K562 (cell line): ENCODE measurements around the gene ZNF609. TPM values are rescaled to one million over a fixed set of nuclear protein-coding genes. Genes with fewer than 3 reads are reported as not detected.
A peak's percentile ranks its signal among the peaks of the same experiment; 100 is the strongest.

Experiments used
- CREB1 ChIP-seq, 2 experiments: sonication (generic) in 1 of 2; formaldehyde crosslinking in 1 of 2; IDR thresholded peaks; 2 replicates each; pipeline versions ENCODE4 v1.6.1 to v1.8.0; 2012 to 2022; ENCODE audit warnings: inconsistent platforms in 1 of 2, mild to moderate bottlenecking in 1 of 2, missing genetic modification reagents in 1 of 2, moderate library complexity in 1 of 2
- FOXJ2 ChIP-seq: fragments of 200-800 bp; sonication (Bioruptor generic); IDR thresholded peaks from 2 replicates; pipeline ENCODE4 v1.6.1; 2016; ENCODE audit warnings: missing genetic modification characterization, missing compliant biosample characterization
- FOXK2 ChIP-seq, 2 experiments: fragments of 450-650 bp; IDR thresholded peaks in 1 of 2; conservative IDR thresholded peaks in 1 of 2; 2 replicates each; pipeline ENCODE4 v1.6.1; 2016; ENCODE audit warnings: low read depth in 2 of 2, mild to moderate bottlenecking in 1 of 2
- HDAC1 ChIP-seq, 2 experiments: fragments of 450-650 bp; IDR thresholded peaks; 2 replicates each; pipeline ENCODE4 v1.6.1; 2016 to 2017; ENCODE audit warnings: inconsistent platforms in 1 of 2, mild to moderate bottlenecking in 1 of 2, moderate library complexity in 1 of 2
- HMG20A ChIP-seq: fragments of 450-650 bp; formaldehyde crosslinking; conservative IDR thresholded peaks from 2 replicates; pipeline ENCODE4 v1.4.0; 2020; ENCODE audit warnings: mild to moderate bottlenecking, mixed read lengths
- HNRNPK ChIP-seq: fragments of 200-400 bp; formaldehyde crosslinking; IDR thresholded peaks from one replicate; pipeline ENCODE4 v1.6.1; 2018; ENCODE audit warnings: mild to moderate bottlenecking, low read depth, low read length; ENCODE audit not compliant: poor library complexity, severe bottlenecking
- NRF1 ChIP-seq, 2 experiments: fragments of 450-650 bp; IDR thresholded peaks in 1 of 2; conservative IDR thresholded peaks in 1 of 2; 2 replicates each; pipeline ENCODE4 v1.6.1; 2014; ENCODE audit warnings: mild to moderate bottlenecking in 2 of 2
- POLR2B ChIP-seq: fragments of 450-650 bp; IDR thresholded peaks from 2 replicates; pipeline ENCODE4 v1.6.1; 2018; ENCODE audit warnings: low read depth; ENCODE audit not compliant: partially characterized antibody
- TAF15 ChIP-seq: fragments of 200-400 bp; formaldehyde crosslinking; IDR thresholded peaks from 2 replicates; pipeline ENCODE4 v1.6.1; 2017; ENCODE audit warnings: mild to moderate bottlenecking, low read depth, low read length, moderate library complexity
- TCF7L2 ChIP-seq: fragments of 150-350 bp; IDR thresholded peaks from 2 replicates; pipeline ENCODE4 v1.6.1; 2016; ENCODE audit warnings: low read depth, mild to moderate bottlenecking, low read length, moderate library complexity
- TGIF2 ChIP-seq: sonication (generic); formaldehyde crosslinking; IDR thresholded peaks from 2 replicates; pipeline ENCODE4 v1.8.1; 2022; ENCODE audit warnings: mild to moderate bottlenecking, missing genetic modification reagents, moderate library complexity
- ZC3H11A ChIP-seq: IDR thresholded peaks from 2 replicates; pipeline ENCODE4 v1.6.1; 2012; ENCODE audit warnings: low read depth, low read length, improper control_type of control experiment
- ZNF354B ChIP-seq: fragments of 250-450 bp; sonication (Bioruptor Pico); IDR thresholded peaks from 2 replicates; pipeline ENCODE4 v1.4.0; 2020
- ZZZ3 ChIP-seq: fragments of 450-650 bp; IDR thresholded peaks from 2 replicates; pipeline ENCODE4 v1.6.1; 2016; ENCODE audit warnings: antibody characterized with exemption, mild to moderate bottlenecking, moderate library complexity
- polyA plus RNA-seq, 8 experiments: library from polyadenylated mRNA; depleted of rRNA in 4 of 8; stranded (reverse) in 5 of 8; unstranded in 3 of 8; fragments of >200 nt; fragmentation: Nextera tagmentation in 2 of 8; fragmentation: Illumina TruSeq in 1 of 8; extraction: Ambion mirVana in 2 of 8; extraction: Trizol in 1 of 8; gene quantifications; 2 replicates each; pipeline versions ENCODE4 v1.2.1 to v1.2.3, GENCODE V29; 2011 to 2014; ENCODE audit warnings: inconsistent platforms in 1 of 8, missing spikeins in 1 of 8
- total RNA-seq, 7 experiments: library from RNA; depleted of rRNA in 6 of 7; stranded (reverse); fragments of >200 nt in 6 of 7; fragmentation: Illumina TruSeq in 2 of 7; extraction: Trizol in 2 of 7; gene quantifications; 2 replicates each; pipeline versions ENCODE4 v1.2.1 to v1.2.3, GENCODE V29; 2011 to 2021; ENCODE audit warnings: low replicate concordance in 1 of 7
- TF ChIP-seq, protein P1 (sequence below): fragments of 250-450 bp; sonication (Bioruptor Pico); IDR thresholded peaks from 2 replicates; pipeline ENCODE4 v1.6.1; 2021; ENCODE audit warnings: mild to moderate bottlenecking
- TF ChIP-seq, protein P2 (sequence below): sonication (generic); formaldehyde crosslinking; IDR thresholded peaks from 2 replicates; pipeline ENCODE4 v1.8.0; 2022; ENCODE audit warnings: mild to moderate bottlenecking, missing genetic modification reagents, borderline replicate concordance
- TF ChIP-seq, protein P3 (sequence below): fragments of 450-650 bp; formaldehyde crosslinking; IDR thresholded peaks from 2 replicates; pipeline ENCODE4 v1.4.0; 2020; ENCODE audit warnings: mild to moderate bottlenecking
- TF ChIP-seq, protein P4 (sequence below), 2 experiments: fragments of 450-650 bp; conservative IDR thresholded peaks; 2 replicates each; pipeline ENCODE4 v1.6.1; 2017; ENCODE audit warnings: mild to moderate bottlenecking in 2 of 2, moderate library complexity in 2 of 2

ZNF609 gene
- total and polyA plus RNA-seq, 9 of the 15 experiments (the other 6 are each of a cell fraction or from before 2014, with no cell fraction given) = 3.0 to 38.7 (median 17.8) TPM

DNA sequence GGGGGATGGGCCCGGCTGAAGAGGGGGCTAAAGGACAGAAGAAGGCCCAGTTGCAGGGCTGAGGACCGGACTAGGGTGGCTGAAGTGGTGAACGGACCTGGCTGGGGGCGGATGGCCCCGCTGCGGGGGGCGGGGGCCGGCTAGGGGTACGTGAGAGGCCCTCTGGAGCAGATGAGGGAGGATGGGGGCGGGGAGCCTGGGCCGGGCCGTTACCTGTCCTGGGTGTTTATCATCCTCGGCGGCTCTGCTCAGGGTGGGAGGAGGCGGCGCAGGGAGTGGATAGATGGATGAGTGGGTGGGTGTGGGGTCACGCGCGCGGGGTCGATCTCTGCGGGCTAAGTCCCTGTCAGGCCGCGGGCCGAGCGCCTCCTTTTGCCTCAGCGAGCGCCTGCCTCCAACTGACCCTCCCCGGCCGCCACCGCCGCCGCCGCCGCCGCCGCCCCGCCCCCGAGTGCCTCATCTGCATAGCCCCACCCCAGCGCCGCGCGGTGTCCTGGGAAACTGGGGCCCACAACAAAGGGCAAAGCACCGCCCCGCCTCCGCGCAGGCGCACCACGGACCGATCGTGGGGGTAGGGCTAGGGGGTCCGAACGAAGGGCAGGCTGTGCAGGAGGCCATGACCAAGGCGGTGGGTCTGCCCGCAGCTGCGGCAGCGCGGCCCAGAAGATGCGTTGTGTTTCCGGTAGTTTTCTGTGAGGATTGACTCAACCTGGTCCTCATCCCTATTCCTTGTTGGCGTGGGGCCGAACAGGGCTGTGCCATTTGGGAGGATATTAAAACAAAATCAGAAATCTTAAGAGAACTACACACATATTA is 242.6 kb downstream of the ZNF609 start (continued):
- TF ChIP-seq, protein P1, sequence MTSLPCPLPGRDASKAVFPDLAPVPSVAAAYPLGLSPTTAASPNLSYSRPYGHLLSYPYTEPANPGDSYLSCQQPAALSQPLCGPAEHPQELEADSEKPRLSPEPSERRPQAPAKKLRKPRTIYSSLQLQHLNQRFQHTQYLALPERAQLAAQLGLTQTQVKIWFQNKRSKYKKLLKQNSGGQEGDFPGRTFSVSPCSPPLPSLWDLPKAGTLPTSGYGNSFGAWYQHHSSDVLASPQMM (CRISPR knock-in tag) = no peak
- TF ChIP-seq HMG20A (CRISPR knock-in tag) (no peak), POLR2B (peak; percentile 69), NRF1 (conservative IDR thresholded peaks at IDR 0.05 in 1 of 2, IDR thresholded peaks at IDR 0.05 in 1 of 2) (peak; percentile 95 to 96), HDAC1 (IDR thresholded peaks at IDR 0.05) (0 out of 4 replicates have a peak, but pooled peaks of 1 of the 2 experiments have one; percentile 23), ZZZ3 (0 out of 2 replicates have a peak, but pooled peaks have one; percentile 14), ZNF354B (CRISPR knock-in tag) (no peak), HNRNPK (peak; percentile 22), CREB1 (IDR thresholded peaks at IDR 0.05) (no peak), CREB1 (CRISPR knock-in tag; IDR thresholded peaks at IDR 0.05) (peak; percentile 33; the same call in 1 of the 2 replicates), TGIF2 (no peak), FOXJ2 (tag) (peak; percentile 98), ZC3H11A (0 out of 2 replicates have a peak, but pooled peaks have one; percentile 7), TCF7L2 (peak; percentile 40; the same call in 1 of the 2 replicates), TAF15 (no peak), FOXK2 (conservative IDR thresholded peaks at IDR 0.05 in 1 of 2, IDR thresholded peaks at IDR 0.05 in 1 of 2; ENCODE audit: low read depth in 2 of 2) (peak in 1 of 2 experiments; percentile 80; a peak in 2 of 4 replicates)
- TF ChIP-seq, protein P2, sequence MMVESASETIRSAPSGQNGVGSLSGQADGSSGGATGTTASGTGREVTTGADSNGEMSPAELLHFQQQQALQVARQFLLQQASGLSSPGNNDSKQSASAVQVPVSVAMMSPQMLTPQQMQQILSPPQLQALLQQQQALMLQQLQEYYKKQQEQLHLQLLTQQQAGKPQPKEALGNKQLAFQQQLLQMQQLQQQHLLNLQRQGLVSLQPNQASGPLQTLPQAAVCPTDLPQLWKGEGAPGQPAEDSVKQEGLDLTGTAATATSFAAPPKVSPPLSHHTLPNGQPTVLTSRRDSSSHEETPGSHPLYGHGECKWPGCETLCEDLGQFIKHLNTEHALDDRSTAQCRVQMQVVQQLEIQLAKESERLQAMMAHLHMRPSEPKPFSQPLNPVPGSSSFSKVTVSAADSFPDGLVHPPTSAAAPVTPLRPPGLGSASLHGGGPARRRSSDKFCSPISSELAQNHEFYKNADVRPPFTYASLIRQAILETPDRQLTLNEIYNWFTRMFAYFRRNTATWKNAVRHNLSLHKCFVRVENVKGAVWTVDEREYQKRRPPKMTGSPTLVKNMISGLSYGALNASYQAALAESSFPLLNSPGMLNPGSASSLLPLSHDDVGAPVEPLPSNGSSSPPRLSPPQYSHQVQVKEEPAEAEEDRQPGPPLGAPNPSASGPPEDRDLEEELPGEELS (CRISPR knock-in tag) = 0 out of 2 replicates have a peak, but pooled peaks have one; percentile 16
- TF ChIP-seq, protein P3, sequence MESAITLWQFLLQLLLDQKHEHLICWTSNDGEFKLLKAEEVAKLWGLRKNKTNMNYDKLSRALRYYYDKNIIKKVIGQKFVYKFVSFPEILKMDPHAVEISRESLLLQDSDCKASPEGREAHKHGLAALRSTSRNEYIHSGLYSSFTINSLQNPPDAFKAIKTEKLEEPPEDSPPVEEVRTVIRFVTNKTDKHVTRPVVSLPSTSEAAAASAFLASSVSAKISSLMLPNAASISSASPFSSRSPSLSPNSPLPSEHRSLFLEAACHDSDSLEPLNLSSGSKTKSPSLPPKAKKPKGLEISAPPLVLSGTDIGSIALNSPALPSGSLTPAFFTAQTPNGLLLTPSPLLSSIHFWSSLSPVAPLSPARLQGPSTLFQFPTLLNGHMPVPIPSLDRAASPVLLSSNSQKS = no peak
- TF ChIP-seq, protein P4, sequence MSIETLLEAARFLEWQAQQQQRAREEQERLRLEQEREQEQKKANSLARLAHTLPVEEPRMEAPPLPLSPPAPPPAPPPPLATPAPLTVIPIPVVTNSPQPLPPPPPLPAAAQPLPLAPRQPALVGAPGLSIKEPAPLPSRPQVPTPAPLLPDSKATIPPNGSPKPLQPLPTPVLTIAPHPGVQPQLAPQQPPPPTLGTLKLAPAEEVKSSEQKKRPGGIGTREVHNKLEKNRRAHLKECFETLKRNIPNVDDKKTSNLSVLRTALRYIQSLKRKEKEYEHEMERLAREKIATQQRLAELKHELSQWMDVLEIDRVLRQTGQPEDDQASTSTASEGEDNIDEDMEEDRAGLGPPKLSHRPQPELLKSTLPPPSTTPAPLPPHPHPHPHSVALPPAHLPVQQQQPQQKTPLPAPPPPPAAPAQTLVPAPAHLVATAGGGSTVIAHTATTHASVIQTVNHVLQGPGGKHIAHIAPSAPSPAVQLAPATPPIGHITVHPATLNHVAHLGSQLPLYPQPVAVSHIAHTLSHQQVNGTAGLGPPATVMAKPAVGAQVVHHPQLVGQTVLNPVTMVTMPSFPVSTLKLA (conservative IDR thresholded peaks at IDR 0.05) = peak in 1 of 2 experiments; percentile 26; a peak in 1 of 4 replicates
